GF-D8 (cell line): ENCODE results near the gene PIK3C2B.

Experiments used
- DNase-seq: peaks from one replicate; lab custom pipeline; 2025; lab: John Stamatoyannopoulos, UW

PIK3C2B gene

DNA sequence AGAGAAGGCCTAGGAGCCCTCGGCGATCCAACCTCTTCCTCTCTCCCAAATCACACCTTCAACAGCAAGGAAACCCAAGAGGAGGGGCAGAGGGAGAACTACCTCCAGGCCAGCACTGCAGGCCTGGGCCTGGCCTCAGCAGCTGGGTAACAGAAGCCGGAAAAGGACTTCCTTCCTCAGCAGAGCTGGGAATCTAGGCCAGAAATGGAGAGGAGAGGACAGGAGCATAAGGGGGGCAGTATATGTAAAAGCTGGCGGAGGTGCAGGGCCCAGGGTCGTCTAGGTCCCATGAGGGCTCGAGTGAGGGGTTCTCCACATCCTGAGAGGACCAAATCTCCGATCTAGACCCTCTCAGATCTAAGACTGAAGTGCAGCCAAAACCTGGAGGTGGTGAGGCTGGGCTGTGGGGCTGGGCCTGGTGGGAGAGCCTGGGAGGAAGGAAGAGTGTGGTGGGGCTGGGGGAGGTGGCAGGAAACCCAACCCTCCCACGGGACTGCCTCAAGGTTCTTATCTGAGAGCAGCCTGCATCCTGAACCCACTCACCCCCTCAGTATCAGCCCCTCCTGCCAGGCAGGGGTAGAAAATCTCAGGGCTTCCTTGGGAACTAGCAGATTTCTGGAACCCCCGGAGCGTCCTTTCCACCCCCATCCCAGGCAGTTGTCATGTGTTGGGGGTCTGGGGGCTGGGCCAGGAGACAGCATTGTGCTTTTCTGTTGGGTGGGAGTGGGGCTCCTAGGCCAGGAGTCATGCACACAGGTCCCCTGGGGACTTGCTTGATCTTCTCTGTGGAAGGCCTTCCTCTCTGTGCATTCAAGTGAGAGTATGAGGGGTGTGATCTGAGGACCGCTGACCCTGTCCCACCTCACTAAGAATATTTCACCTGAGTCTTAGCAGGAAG lies 33.0 kb downstream of the PIK3C2B start:
- peak; percentile 91 for DNase-seq

DNA sequence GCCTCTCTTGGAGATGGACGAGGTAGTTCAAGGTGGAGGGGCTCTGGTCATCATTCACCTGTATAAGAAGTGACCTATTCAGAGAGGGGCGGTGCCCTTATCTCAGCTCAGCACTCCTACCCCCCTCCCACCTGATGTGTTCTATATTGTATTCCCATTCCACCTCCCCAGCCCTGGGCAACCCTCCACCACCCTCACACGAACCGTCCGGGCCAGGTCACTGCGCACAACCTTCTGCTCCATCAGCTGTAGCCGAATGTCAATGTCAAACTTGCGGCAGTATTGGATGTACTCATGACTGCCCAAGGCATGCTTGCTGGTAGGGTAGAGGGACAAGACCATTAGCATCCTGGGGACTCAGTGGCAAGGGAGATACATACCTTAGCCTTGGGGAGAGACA lies 34.3 kb downstream of the PIK3C2B start:
- no peak for DNase-seq

DNA sequence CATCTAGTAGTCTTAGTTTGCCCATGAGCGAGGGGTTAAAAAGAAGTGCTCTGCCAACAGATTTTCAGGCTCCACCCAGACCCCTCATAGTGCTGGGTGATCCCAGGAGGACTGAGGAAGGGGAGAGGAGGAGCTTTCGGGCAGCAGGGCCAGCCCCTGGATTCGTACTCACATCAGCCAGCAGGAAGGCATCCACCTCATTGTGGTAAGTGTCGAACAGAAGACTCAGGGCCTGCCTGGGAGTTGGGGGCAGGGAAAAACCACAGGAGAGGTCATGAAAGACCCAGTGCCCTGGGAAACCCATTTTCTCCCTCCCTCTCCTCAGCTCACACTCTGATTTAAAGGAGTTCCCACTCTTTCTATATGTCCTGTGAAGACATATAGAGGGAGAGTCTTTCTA lies 34.9 kb downstream of the PIK3C2B start:
- DNase-seq = no peak

DNA sequence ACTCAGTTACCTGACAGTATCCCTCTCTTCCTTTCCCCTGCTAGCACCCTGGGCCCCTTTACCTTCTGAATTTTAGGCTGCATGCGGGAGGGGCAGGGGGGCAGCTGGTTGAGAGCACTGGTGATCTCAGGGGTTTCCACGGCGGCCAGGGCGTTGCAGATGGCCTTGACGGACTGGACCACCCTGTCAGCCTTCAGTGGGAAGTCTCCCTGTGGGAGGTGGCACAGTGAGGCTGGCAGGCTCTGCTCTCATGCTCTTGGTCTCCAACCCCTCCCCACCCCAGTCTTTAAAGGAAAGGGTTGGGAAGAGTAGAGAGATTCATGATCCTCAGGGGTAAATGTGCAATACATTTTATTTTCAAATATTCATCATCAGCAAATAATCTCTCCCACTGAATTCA lies 36.9 kb downstream of the PIK3C2B start:
- no peak for DNase-seq

DNA sequence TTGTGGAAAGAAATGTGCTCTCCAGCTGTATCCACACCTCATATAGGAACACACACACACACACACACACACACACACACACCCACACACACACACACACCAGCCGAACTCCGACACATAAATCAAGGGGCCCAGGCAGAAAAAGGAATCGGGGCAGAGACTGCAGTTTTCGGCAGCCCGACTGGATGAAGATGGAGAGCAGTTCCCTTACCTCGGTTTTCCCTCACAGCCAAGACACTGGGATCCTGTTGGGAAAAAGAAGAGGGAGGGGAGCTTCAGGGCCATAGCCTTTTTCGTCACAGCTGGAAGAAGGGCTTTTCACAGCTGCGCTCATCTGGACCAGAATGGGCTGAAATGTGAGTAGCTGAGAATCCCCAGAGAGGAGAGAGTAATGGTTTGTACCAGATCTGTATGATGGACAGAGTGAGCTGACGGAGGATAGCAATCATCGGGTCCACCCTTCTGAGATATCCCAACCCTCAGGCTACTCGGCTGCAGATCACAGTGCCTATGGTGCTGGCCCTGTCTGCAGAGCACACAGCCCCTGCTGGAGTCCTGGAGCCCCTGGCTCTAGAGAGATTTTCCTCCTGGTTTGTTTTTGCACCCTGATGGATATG lies 37.7 kb downstream of the PIK3C2B start:
- no peak for DNase-seq

DNA sequence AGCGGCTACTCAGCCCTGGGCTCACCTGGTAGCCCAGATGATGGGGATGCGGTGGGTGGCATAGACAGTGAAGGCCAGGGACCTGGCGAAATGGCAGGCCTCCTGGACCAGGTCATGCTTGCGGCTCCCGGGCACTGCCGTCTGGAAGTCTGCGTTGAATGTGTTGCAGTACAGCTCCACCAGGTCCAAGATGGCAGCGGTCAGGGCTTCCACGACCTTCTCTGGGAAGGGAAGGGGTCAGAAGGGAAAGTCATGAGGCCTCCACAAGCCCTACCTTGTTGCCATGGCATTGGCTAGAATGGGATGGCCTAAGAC lies 38.8 kb downstream of the PIK3C2B start:
- no peak for DNase-seq

DNA sequence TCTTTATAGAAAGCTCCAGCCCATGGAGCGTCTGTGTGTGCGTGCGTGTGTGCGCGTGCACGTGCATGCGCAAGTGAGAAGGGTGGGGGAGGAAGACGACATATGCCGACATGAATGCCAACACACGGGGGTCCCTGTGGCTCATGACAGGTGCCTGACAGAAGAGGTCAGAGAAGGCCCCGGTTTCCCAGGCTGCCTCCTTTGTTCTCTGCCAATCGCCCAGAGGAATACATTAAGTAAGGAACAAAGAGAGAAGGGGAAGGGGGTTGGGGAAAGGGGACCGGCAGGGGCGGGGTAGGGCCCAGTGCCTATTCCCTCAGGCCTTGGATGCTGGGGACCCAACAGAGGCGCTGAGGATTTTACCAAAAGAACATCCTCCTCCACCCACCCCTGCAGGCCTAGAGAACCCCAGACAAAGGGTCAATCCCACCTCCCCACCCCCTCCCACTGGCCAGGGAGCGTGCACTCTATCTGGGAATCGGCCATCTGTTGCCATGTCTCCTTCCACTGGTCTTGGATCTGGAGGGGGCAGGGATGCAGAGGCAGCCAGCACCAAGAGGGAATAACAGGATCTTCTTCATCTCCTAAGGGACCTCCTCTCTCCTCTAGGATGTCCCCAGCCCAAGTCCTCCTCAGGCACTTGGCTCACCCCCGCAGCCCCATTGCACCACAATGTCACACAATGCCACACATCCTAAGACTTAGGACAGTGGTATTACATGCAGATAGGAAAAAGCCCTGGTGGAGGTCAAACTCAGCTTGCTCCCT lies 39.4 kb downstream of the PIK3C2B start:
- DNase-seq = no peak

DNA sequence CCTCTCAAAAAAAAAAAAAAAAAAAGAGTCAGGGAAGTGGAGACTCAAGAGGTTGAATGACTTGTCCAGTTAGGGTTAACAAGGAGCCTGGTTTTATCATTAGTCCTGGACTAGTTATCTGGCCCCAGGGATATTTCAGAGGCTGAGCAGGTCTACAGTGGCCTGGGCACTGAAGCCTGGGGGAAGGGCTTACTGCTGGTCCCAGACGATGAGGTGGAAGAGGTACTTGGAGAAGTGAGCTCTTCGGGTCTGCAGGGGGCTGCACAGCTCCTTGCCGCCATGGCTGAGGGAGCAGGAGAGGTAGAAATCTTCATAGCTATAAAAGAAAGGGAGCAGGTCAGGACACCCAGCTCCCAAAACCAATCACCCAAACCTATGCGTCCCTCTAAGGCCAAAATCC lies 40.1 kb downstream of the PIK3C2B start:
- no peak for DNase-seq

DNA sequence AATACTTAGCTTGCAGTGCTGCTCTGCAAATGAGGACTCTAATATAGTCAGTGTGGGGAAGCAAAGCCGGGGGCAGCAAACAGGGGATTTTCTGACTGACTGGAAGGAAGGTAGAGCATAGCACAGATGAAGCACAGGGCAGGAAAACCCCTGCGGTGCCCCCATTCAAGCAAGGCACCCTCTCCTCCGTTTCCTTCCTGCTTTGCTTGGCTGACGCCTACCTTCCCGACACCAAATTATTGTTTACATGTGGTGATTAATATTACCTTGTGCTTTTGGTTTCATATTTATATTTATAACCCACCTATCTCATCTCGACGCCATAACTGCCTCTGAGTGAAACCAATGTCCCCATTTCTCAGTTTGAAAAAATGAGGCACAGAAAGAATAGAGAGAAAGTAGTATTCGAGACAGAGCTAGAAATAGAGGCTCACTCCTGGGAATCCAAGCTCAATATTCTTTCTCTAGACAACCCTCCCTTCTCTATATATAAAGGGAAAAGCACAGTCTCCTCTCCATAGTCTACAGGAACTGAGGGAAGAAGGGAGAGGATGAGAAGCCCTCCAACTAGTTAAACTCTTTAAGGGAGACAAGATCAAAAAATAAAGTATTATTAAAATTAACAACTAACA lies 41.3 kb downstream of the PIK3C2B start:
- no peak for DNase-seq

DNA sequence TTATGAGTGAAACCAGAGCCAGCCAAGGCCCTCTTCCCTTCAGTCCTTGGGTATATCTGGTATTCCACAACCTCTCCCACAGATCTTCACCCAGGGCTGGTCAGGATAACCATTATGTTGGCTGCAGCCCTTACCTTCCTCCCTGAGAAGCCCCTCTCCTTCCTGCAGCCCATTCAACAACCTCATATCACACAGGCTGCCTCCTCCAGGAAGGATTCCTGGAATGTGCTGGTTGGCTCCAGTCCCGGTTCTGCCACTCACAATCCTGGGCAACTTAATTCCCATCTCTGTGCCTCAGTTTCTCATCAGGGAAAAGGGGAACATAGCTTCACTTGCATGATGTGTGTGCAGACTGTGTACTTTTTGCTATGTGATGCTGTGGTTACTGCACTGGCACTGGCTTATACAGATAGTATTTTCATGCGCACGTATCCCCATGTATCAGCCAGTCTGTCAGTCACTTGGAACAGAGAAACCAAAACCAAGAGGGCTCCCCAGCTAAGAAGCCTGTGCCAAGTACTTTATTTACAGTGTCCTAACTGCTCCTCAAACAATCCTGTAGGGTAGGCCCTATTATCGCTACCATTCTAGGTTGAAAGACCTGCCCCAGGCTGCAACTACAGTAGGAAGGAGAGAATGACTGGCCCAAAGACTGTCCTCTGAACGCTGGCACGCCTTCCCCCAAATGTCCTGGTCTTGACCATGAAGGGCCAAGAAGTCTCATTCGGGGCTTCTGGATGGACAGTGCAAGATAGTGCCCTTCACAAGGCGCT lies 43.1 kb downstream of the PIK3C2B start:
- DNase-seq = no peak

DNA sequence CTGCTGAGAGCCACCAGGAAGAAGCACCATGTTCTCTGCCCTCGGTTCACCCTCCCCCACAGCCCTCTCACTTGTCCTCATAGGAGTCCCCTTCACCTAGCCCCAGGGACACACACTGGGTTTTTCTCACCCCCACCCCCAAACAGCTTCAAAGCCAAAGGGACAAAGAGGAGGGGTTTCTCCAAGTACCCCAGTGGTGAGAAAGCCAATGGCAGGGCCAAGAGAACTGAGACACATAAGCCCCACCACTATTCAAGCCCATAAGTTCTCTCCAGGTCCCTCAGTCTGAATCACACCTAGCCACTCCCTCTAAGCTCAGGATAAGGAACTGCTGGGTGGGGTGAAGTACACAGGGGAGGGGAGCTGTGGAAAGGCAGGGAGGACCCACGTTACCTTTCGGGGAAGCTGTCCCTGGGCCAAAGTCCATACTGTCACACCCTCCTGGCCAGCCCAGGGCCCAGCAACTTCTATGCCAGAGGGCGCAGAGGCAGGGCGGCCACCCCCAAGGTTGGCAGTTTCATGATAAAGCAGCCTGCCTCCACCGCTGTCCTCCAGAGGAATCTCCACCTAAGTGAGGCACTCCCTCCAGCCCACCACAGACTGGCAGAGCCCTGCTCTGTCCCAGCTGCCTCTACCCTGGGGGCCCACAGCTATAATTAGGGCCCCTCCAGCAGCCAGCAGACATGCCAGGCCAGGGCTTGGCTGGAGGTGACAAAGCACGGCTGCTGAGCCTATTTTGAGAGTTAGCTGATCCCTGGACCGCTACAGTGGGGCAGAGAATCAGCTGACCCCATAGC lies 43.9 kb downstream of the PIK3C2B start:
- DNase-seq = no peak

DNA sequence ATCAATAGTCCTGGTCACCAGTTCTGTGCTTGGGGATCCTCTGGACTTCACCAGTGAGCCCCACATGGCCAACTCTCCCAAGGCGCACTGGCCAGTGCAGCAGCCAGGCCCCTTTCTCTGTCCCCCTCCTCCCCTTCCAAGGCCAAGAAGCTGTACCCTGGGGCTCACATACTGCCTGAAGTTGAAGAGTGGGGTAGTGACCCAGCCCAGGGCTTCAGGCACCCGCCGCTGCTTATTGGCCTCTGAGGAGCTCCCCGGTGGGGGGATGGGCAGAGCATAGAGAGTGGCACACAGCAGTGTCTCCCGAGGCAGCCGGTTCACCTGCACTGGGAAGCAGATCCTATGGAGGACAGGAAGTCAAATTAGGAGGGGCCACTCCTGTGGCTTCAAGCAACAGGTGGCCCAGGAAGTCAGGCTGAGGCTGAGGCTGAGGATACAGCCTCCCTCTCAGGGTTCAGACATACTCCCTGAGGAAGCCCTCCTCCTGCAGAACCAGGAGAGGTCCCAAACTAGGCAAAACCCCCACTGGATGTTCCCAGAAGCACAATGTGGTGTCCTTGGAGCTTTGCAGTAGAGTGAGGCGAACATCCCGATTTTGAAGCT lies 44.8 kb downstream of the PIK3C2B start:
- DNase-seq = no peak

DNA sequence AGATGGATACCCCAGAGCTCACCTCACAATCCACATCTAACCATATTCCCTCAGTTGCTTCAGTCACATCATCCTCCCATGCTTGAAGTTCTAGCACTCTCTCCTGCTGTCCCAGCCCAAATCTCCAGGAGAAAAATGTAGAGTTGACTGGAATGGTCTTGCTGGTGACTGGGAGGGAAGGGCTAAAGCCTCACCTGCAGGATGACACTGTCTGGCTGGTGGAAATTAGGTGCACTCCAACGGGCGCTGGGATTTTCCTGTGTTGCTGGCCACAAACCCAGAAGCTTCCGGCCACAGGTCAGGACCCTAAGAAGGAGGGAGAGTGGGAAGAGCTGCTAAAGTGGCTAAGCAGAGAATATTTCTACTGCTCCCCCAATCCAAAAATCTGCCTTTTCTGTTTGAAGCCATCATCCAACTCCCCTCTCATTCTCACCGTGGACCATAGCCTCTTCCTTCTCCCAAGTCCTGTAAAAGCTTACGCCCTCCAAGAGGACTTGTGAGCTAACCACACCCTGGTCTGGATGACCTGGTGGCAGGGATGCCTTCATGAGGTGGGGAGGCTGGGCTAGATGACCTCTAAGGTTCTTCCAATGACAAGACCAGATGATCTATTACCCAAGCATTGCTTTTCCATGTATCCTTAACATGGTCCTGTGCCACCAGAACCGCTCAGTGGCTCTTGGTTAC lies 45.5 kb downstream of the PIK3C2B start:
- DNase-seq = no peak

DNA sequence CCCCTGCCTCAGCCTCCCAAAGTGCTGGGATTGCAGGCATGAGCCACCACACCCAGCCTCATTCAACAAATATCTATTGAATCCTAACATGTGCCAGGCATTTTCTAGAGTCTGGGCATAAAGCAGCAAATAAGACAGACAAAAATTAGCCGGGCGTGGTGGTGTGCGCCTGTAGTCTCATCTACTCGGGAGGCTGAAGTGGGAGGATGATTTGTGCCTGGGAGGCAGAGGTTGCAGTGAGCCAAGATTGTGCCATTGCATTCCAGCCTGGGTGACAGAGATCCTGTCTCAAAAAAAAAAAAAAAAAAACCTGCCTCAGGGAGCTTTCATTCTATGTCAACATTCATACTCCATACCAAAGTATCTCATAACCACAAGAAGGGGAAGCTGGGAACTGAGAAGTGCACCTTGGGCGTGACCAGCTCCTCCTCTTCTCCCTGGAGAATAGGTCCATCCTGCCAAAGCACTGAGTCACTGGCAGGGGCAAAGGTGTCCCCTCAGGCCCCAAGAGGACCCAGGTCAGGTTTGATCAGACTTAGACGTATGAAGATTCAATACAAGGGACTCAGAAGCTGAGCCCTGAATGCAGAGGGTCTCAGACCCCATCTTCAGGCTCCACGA lies 46.2 kb downstream of the PIK3C2B start:
- peak; percentile 13 for DNase-seq

DNA sequence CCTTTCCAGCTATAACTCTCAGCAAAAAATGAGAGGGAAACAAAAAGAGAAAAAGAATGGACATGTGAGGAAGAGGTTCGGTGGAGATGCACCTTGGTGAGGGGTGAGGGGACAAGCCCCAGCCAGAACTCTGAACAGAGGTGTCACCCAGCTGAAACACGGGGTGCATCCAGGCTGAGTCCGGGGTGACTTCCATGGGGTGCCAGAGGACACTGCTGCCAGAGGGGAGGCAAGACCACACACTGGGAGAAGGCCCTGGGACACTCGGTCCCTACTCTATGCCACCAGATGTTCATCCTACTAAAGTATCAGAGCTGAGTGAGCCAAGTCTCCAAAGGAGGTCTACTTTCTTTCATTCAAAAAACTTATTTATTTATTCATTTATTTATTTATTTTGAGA lies 46.9 kb downstream of the PIK3C2B start:
- no peak for DNase-seq

DNA sequence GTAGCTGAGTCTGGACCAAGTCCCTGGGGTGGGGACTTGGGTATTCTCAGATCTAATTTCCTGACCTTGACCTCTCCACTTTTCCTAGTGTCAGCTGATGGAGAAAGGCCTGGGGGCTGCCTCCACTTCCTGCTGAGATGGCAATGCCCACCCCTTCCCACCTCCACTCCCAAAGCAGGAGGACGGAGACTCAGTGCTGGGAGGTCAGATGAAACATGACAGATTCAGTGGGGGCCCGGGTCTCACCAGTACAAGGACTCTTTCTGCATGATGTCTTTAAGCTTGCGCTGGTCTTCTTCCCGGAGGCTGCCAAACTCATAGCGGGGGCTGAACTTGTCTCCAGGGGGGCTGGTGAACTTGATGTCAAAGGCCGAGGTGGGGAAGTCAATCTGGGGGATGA lies 47.4 kb downstream of the PIK3C2B start:
- DNase-seq = no peak

DNA sequence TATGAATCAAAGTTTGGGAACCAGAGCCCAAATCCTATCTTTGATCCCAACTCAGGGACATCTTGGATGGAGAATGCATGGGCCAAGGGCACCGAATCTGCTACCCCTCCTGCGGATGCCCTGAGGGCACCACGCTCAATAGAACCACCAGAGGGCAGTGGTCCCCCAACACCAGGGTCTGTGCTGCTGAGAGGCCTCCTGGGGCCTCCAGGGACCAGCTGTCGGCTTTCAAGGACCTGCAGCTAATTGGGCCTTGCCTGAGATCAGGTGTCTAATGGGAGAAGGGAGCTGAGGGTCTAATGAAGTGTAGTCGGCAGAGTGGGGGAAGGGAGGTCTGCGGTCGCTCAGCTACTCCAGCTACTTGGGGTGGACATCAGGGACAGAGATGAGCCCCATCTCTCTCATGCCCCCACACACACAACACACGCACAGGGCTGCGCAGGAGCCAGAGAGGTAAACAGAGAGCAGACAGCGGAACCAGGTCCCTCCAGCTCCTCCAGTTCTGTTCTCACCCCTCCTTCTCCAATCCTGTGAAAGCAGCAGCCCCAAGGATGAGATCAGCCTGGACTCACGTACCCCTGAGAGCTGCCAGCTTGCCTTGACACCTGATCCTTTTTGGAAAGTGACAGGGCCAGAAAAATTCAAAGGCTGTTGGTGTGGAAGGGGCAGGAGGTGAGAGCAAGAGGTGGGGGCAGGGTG lies 48.0 kb downstream of the PIK3C2B start:
- peak; percentile 19 for DNase-seq

DNA sequence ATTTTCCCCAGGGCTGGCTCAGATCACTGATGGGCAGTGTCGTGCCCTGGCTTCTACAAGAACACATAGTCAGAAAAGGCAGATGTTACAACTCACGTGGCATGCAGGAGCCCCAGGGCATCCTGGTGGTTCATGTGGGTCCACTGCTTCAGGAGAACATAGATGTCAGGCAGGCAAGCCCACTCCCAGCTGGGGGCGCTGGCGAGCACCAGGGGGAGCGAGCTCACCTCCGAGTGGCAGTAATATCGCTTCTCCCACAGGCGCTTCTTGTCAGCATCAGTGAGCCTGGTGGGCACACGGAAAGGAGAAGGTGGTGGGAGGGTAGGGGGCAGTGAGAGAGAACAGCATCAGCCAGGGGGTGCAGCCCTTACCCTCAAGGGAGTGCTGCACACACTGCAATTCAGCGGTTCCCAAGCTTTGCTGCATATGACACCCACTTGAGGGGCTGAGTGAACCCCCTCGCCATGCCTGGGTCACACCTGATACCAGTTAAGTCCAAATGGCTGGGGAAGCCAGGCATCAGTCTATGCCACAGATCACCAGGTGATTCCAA lies 48.7 kb downstream of the PIK3C2B start:
- no peak for DNase-seq
